NCI-H69 (cell line): ENCODE results near the gene PRRC2B.
"Not testable (repeated sequence)": the region's sequence is repeated elsewhere in the genome, so short reads cannot be mapped to it uniquely, and the experiment has no call there.

Experiments
- DNase-seq: peaks from one replicate; lab custom pipeline; 2025; lab: John Stamatoyannopoulos, UW

Gene PRRC2B

DNA sequence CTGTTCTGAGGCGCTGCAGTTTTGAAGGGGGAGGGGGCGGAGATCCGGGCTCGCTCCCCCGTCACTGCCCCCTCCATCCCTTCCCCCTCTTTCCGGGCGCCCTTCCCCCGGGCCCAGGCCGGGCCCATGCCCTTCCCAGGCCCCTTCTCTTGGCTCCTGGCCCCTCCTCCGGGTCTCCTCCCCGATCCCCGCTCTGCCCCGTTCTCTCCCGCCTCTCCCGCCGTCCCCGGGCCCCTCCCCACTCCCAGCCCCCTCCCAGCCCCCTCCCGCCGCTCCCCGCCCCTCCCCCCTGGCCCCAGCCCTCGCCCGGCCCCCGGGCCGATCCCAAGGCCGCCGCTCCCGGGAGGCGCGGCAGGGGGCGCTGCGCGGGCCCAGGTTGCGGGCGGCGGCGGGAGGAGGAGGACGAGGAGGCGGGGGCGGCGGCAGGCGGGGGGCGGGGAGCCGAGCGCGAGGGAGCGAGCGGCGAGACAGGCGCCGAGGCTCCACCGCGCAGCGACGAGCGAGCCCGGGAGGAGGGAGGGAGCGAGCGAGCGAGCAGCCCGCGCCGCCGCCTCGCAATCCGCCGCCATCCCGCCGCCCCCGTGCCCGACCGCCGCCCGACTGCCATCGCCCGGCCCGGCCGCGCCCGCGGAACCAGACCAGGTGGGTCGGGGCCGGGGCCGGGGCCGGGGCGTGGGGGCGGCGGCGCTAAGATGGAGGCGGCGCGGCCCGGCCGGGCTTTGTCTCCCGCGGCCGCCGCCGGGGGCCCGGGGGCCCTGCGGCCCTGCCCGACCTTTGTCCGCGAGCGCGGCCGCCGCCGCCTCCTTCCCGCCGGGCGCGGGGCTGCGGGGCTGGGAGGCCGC is at the start of gene PRRC2B:
Gene PRRC2B (plus strand): TSS at position 465 of the 842 bp plus-strand sequence. CDS start 36,059 bp downstream, outside the sequence.
- DNase-seq, result peak; percentile 99

GRCh38 chr9:131344931-131345535 is 48.9 kb upstream of the PRRC2B start:
- peak; percentile 91 for DNase-seq

- no peak for DNase-seq
These were observed 47.3 kb upstream of the PRRC2B start for GRCh38 chr9:131346559-131346958.

- DNase-seq, result peak; percentile 88
These were observed 46.4 kb upstream of the PRRC2B start for GRCh38 chr9:131347376-131348020.

GRCh38 chr9:131348631-131349521 is 45.0 kb upstream of the PRRC2B start:
- peak; percentile 33 for DNase-seq

DNA sequence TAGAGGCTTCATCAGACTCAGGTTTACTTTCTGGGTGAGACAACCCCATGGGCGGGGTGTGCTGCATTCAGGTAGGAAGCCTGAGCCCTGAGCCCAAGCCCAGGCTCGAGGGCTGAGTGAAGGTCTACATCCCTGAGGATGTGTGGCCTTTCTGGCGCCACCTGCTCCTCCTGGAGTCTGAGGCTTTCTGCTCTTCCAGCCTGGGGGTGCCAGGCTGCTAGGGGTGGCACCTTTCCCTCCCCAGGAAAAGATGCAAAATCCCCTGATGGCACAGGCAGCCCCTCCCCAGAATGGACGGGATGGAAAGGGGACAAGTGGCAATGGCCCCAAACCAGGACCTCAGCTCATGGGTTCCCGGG is 44.4 kb upstream of the PRRC2B start:
- DNase-seq, result peak; percentile 64

DNA sequence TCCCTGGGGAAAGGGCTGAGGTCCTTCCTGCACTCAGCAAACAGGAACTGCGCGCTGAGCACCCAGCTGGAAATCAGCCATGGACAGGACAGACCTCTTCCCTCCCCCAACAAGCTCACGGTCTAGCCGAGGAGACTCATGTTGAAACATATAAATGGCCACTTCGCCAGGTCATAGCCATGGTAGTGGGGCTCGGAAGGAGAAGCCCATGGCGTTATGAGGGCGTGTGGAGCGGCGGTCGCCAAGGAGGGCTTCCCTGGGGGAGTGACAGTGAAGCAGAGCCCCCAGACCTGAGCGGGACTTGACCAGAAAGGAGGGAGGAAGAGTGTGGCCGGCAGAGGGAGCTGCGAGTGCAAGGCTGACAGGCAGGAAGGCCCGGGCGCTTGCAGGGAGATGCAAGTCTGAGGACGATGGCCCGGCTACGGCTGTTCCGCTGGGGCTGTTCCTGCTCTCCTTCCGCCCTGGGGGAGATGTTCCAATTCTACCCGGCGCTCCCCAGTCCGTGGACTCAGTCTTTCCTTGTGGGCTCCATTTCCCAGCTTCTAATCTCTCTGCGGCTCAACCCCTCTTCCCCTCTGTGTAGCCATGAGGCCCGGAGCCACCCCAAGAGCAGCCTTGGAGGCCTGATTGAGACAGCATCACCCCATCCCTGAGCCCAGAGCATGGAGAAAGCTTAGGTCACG is 43.9 kb upstream of the PRRC2B start:
- DNase-seq, result peak; percentile 91

- not testable (repeated sequence) for DNase-seq
These were observed 37.4 kb upstream of the PRRC2B start for GRCh38 chr9:131356479-131356878.

- no peak for DNase-seq
These were observed 35.3 kb upstream of the PRRC2B start for GRCh38 chr9:131358556-131358955.

DNA sequence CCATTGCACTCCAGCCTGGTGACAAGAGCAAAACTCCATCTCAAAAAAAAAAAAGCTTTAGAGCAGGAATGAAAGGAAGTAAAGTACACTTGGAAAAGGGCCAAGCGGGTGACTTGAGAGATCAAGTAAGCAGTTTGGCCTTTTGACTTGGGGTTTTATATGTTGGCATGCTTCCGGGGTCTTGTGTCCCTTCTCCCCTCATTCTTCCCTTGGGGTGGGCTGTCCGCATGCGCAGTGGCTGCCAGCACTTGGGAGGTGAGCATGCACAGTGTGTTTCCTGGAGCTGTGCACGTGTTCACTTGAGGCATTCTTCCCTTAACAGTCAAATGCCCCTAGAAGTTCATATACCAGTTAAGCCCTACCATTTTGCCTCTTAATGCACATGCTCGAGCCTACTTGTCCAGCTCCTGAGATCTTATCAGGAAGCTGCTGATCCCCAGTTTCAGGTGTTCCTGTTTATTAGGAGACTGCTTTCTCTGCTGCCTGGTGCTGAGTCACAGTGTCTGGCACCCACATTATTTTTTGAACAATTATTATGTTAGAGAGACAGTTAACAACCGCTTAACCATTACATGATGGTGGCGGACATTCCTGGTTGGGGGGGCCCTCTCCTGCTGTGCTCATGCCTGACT is 32.6 kb upstream of the PRRC2B start:
- DNase-seq, result peak; percentile 46

DNA sequence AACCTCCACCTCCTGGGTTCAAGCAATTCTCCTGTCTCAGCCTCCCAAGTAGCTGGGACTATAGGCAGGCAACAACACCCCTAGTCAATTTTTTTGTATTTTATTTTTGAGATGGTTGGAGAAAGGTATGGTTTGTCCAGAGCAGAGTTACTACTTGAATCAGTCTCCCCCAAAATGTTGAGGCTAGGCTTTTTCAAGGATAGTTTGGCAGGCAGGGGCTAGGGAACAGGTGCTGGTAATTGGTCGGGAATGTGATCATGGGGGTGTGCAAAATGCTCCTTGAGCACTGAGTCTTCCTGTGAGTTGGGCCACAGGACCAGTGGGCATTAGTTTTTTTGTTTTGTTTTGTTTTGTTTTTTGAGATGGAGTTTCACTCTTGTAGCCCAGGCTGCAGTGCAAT is 28.3 kb upstream of the PRRC2B start:
- DNase-seq, result no peak

- peak; percentile 60 for DNase-seq
These were observed 27.0 kb upstream of the PRRC2B start for GRCh38 chr9:131366761-131367401.

- no peak for DNase-seq
These were observed 26.4 kb upstream of the PRRC2B start for GRCh38 chr9:131367450-131367849.

DNA sequence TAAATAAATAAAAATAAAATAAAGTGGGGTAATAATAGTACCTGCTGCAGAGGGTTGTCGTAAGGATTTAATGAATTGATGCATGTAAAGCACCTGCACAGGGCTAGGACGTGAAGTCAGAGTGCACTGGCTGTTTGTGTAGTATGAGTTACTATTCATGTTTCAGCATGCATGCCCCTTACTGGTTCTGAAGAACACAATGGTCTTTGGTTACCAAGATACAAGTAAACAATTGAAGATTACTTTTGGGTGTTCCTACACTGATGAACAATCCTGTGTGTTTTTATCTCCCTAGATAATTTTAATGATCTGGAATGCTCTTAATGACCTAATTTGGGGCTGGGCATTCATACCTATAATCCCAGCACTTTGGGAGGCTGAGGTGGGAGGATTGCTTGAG is 23.2 kb upstream of the PRRC2B start:
- DNase-seq, result no peak

- DNase-seq, result peak; percentile 51
These were observed 21.3 kb upstream of the PRRC2B start for GRCh38 chr9:131372599-131372973.

GRCh38 chr9:131374638-131375037 is 19.2 kb upstream of the PRRC2B start:
- DNase-seq, result peak; percentile 65

DNA sequence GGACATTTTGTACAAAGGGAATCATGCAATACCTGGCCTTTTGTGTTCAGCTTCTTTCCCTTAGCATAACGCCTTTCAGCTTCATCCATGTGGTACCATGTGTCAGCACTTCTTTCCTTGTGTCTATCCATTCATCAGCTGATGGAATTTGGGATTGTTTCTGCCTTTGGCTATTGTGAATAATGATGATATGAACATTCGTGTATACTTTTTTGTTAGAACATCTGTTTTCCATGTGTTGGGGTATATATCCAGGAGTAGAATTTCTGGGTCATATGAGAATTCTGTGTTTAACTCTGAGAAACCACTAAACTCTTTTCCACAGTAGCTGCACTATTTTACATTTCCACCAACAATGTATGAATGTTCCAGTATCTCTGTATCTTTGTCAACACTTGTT is 14.8 kb upstream of the PRRC2B start:
- DNase-seq, result no peak

- peak; percentile 88 for DNase-seq
These were observed 10.8 kb upstream of the PRRC2B start for GRCh38 chr9:131382850-131383729.

- DNase-seq, result peak; percentile 38
These were observed 8.6 kb upstream of the PRRC2B start for GRCh38 chr9:131385296-131385695.
